H1 (cell line): ENCODE measurements around the gene CISH. TPM values are rescaled to one million over a fixed set of nuclear protein-coding genes. Genes with fewer than 3 reads are reported as not detected.

Source experiments
- CTCF ChIA-PET: fragments of 300-600 bp; sonication (Branson Sonifier 250); formaldehyde crosslinking; loops from one replicate; lab custom pipeline; 2021; ENCODE audit not compliant: partially characterized antibody; lab: Charles Lee
- POLR2A ChIA-PET: fragments of 300-600 bp; sonication (Branson Sonifier 250); formaldehyde crosslinking; loops from one replicate; lab custom pipeline; 2021; ENCODE audit warnings: inconsistent platforms; ENCODE audit not compliant: partially characterized antibody; lab: Charles Lee
- DNase-seq, 2 experiments: peaks; one replicate each; pipeline versions ENCODE4 v3.0.0 to v3.0.0-alpha.2; 2010 to 2022; ENCODE audit warnings: low spot score in 2 of 2, low read depth in 1 of 2, mixed read lengths in 1 of 2
- FAIRE-seq: peaks from 2 replicates; lab custom pipeline; 2011; peaks lifted over from hg19 to GRCh38; lab: Jason Lieb, UNC
- H2AFZ ChIP-seq: 2 replicates; pipeline ENCODE4 v1.8.1; 2012; ENCODE audit warnings: low read length, inconsistent platforms
- H2AK5ac ChIP-seq: 2 replicates; pipeline ENCODE4 v1.6.1; 2013; ENCODE audit warnings: low read depth, low read length
- H2BK120ac ChIP-seq: replicated peaks from 2 replicates; pipeline ENCODE3; 2013; ENCODE audit warnings: low read depth, low read length, inconsistent platforms
- H2BK12ac ChIP-seq: 2 replicates; pipeline ENCODE4 v1.6.1; 2013; ENCODE audit warnings: low read depth, low read length
- H2BK15ac ChIP-seq: 2 replicates; pipeline ENCODE4 v1.6.1; 2013; ENCODE audit warnings: low read length
- H2BK20ac ChIP-seq: 2 replicates; pipeline ENCODE4 v1.6.1; 2013; ENCODE audit warnings: low read length
- H2BK5ac ChIP-seq: 2 replicates; pipeline ENCODE4 v1.6.1; 2013; ENCODE audit warnings: low read depth, low read length
- H3K14ac ChIP-seq: 2 replicates; pipeline ENCODE4 v1.6.1; 2013; ENCODE audit warnings: inconsistent platforms; ENCODE audit not compliant: insufficient read length
- H3K18ac ChIP-seq: 2 replicates; pipeline ENCODE4 v1.6.1; 2013; ENCODE audit warnings: low read length; ENCODE audit errors: extremely low read depth
- H3K23ac ChIP-seq: 2 replicates; pipeline ENCODE4 v1.6.1; 2013; ENCODE audit warnings: inconsistent platforms; ENCODE audit not compliant: insufficient read length
- H3K23me2 ChIP-seq: 2 replicates; pipeline ENCODE4 v1.6.1; 2013; ENCODE audit warnings: low read depth, low read length
- H3K27ac ChIP-seq: 2 replicates; pipeline ENCODE4 v1.6.1; 2011; ENCODE audit warnings: low read depth, low read length, inconsistent platforms
- H3K27me3 ChIP-seq, 4 experiments: replicated peaks in 1 of 4; 1 replicate in 1 of 4; 2 replicates in 3 of 4; pipeline versions ENCODE4 v1.6.1 to v1.8.1; 2011 to 2013; ENCODE audit warnings: low read length in 3 of 4, mild to moderate bottlenecking in 3 of 4, inconsistent platforms in 2 of 4, mixed read lengths in 2 of 4, moderate library complexity in 1 of 4; ENCODE audit not compliant: control insufficient read depth in 3 of 4, insufficient read depth in 3 of 4; ENCODE audit errors: extremely low read depth in 1 of 4
- H3K36me3 ChIP-seq, 4 experiments: 2 replicates each; pipeline versions ENCODE4 v1.6.1 to v1.8.1; 2011 to 2013; ENCODE audit warnings: mild to moderate bottlenecking in 4 of 4, low read length in 3 of 4, moderate library complexity in 2 of 4, control low read depth in 1 of 4, inconsistent platforms in 1 of 4; ENCODE audit not compliant: insufficient read depth in 4 of 4, control insufficient read depth in 2 of 4
- H3K4ac ChIP-seq: replicated peaks from 2 replicates; pipeline ENCODE3; 2013; ENCODE audit warnings: low read length, low read depth, mixed read lengths, inconsistent platforms; ENCODE audit not compliant: insufficient read length
- H3K4me1 ChIP-seq, 4 experiments: replicated peaks in 1 of 4; 1 replicate in 1 of 4; 2 replicates in 3 of 4; pipeline versions ENCODE4 v1.6.1 to v1.8.1; 2011 to 2013; ENCODE audit warnings: low read length in 3 of 4, inconsistent platforms in 2 of 4, mixed read lengths in 1 of 4; ENCODE audit not compliant: insufficient read depth in 4 of 4, control insufficient read depth in 3 of 4
- H3K4me2 ChIP-seq, 2 experiments: 2 replicates each; pipeline versions ENCODE4 v1.6.1 to v1.8.1; 2011 to 2013; ENCODE audit warnings: low read depth in 2 of 2, low read length in 2 of 2, control low read depth in 1 of 2, inconsistent platforms in 1 of 2, mild to moderate bottlenecking in 1 of 2; ENCODE audit not compliant: insufficient read depth in 1 of 2
- H3K4me3 ChIP-seq, 4 experiments: fragments of 200-600, 300-600 bp in 1 of 4; sonication (generic), shearing (Covaris generic), sonication (Bioruptor Twin) in 1 of 4; 2 replicates each; pipeline versions ENCODE4 v1.5.1 to v1.8.1; 2011 to 2016; ENCODE audit warnings: low read length in 4 of 4, low read depth in 3 of 4, control low read depth in 2 of 4, inconsistent platforms in 2 of 4, mild to moderate bottlenecking in 2 of 4, mixed read lengths in 1 of 4, moderate library complexity in 1 of 4; ENCODE audit not compliant: insufficient read depth in 2 of 4; ENCODE audit errors: extremely low read depth in 1 of 4
- H3K56ac ChIP-seq: replicated peaks from 2 replicates; pipeline ENCODE3; 2013; ENCODE audit warnings: low read depth, mild to moderate bottlenecking, mixed read lengths, low read length, inconsistent platforms; ENCODE audit not compliant: insufficient read length
- H3K79me1 ChIP-seq: 2 replicates; pipeline ENCODE4 v1.6.1; 2013; ENCODE audit warnings: low read depth, low read length, control low read depth
- H3K79me2 ChIP-seq, 2 experiments: 2 replicates each; pipeline versions ENCODE4 v1.6.1 to v1.8.1; 2012 to 2013; ENCODE audit warnings: low read length in 2 of 2, mild to moderate bottlenecking in 2 of 2, inconsistent platforms in 1 of 2; ENCODE audit not compliant: insufficient read depth in 2 of 2, control insufficient read depth in 1 of 2
- H3K9ac ChIP-seq, 4 experiments: replicated peaks in 1 of 4; 1 replicate in 1 of 4; 2 replicates in 3 of 4; pipeline versions ENCODE4 v1.6.1 to v1.8.1; 2011 to 2013; ENCODE audit warnings: low read depth in 3 of 4, low read length in 3 of 4, control low read depth in 2 of 4, mild to moderate bottlenecking in 2 of 4, moderate library complexity in 2 of 4, inconsistent platforms in 1 of 4; ENCODE audit errors: extremely low read depth in 1 of 4
- H3K9me3 ChIP-seq, 2 experiments: 2 replicates each; pipeline versions ENCODE4 v1.6.1 to v1.8.1; 2012 to 2013; ENCODE audit warnings: mild to moderate bottlenecking in 2 of 2, moderate library complexity in 2 of 2, control low read depth in 1 of 2, inconsistent platforms in 1 of 2, low read depth in 1 of 2, low read length in 1 of 2, mixed read lengths in 1 of 2; ENCODE audit not compliant: insufficient read depth in 2 of 2
- H4K20me1 ChIP-seq, 2 experiments: replicated peaks in 1 of 2; 2 replicates each; pipeline versions ENCODE3 to v1.8.1; 2011 to 2013; ENCODE audit warnings: inconsistent platforms in 2 of 2, low read length in 2 of 2, mild to moderate bottlenecking in 1 of 2; ENCODE audit not compliant: insufficient read depth in 2 of 2, control insufficient read depth in 1 of 2
- H4K5ac ChIP-seq: 2 replicates; pipeline ENCODE4 v1.6.1; 2013; ENCODE audit warnings: low read length, low read depth, mixed read lengths, inconsistent platforms; ENCODE audit not compliant: insufficient read length
- H4K8ac ChIP-seq: 2 replicates; pipeline ENCODE4 v1.8.0; 2013; ENCODE audit warnings: mild to moderate bottlenecking, moderate library complexity, low read length, inconsistent platforms; ENCODE audit not compliant: insufficient read depth; ENCODE audit errors: extremely low read depth
- H4K91ac ChIP-seq: replicated peaks from 2 replicates; pipeline ENCODE3; 2013; ENCODE audit warnings: low read length, mixed read lengths, inconsistent platforms; ENCODE audit not compliant: insufficient read length
- ATF2 ChIP-seq: IDR thresholded peaks from 2 replicates; pipeline ENCODE4 v1.6.1; 2012; ENCODE audit warnings: low read length, inconsistent platforms
- EGR1 ChIP-seq: IDR thresholded peaks from 2 replicates; pipeline ENCODE4 v1.6.1; 2011; ENCODE audit warnings: low read depth, low read length, borderline replicate concordance
- EP300 ChIP-seq, 2 experiments: IDR thresholded peaks; 1 replicate in 1 of 2; 2 replicates in 1 of 2; pipeline ENCODE4 v1.6.1; 2011 to 2012; ENCODE audit warnings: low read depth in 2 of 2, low read length in 2 of 2, mild to moderate bottlenecking in 2 of 2, borderline replicate concordance in 1 of 2, inconsistent platforms in 1 of 2, moderate library complexity in 1 of 2
- GTF2F1 ChIP-seq: IDR thresholded peaks from 2 replicates; pipeline ENCODE4 v1.6.1; 2012; ENCODE audit warnings: low read depth, low read length, improper control_type of control experiment, borderline replicate concordance
- KDM1A ChIP-seq: fragments of 200-600, 300-600 bp; sonication (generic); IDR thresholded peaks from 2 replicates; pipeline ENCODE4 v1.7.1; 2016; ENCODE audit warnings: mild to moderate bottlenecking, low read length, borderline replicate concordance
- RNF2 ChIP-seq: fragments of 200-900, 300-1000 bp; sonication (generic); IDR thresholded peaks from 2 replicates; pipeline ENCODE4 v1.7.1; 2016; ENCODE audit warnings: borderline replicate concordance, low read depth, mild to moderate bottlenecking, antibody characterized with exemption, low read length; ENCODE audit not compliant: poor library complexity, severe bottlenecking; ENCODE audit errors: missing control alignments
- SIRT6 ChIP-seq: IDR thresholded peaks from one replicate; pipeline ENCODE4 v1.7.1; 2012; ENCODE audit warnings: low read length, inconsistent platforms
- SP1 ChIP-seq: IDR thresholded peaks from 2 replicates; pipeline ENCODE4 v1.6.1; 2011; ENCODE audit warnings: low read depth, low read length
- SP2 ChIP-seq: IDR thresholded peaks from 2 replicates; pipeline ENCODE4 v1.6.1; 2012; ENCODE audit warnings: mild to moderate bottlenecking, low read length, inconsistent platforms
- TCF12 ChIP-seq: IDR thresholded peaks from 2 replicates; pipeline ENCODE4 v1.6.1; 2011; ENCODE audit warnings: low read depth, mild to moderate bottlenecking, low read length
- WGBS, 2 experiments: shearing (Covaris generic) in 1 of 2; methylation state at CpG; one replicate each; pipeline versions ENCODE4 v1.1.6 to v1.1.7; 2013 to 2015; ENCODE audit warnings: low lambda C conversion rate in 2 of 2, mixed read lengths in 2 of 2, inconsistent platforms in 1 of 2, low coverage in 1 of 2, missing lambda C conversion rate in 1 of 2; ENCODE audit not compliant: insufficient replicate concordance in 2 of 2, insufficient coverage in 1 of 2, insufficient read length in 1 of 2; ENCODE audit errors: extremely low coverage in 1 of 2, missing lambda C conversion rate in 1 of 2; 5-methylcytosine and 5-hydroxymethylcytosine counted together
- polyA plus RNA-seq, 7 experiments: library from polyadenylated mRNA; depleted of rRNA in 3 of 7; stranded (reverse) in 5 of 7; unstranded in 2 of 7; fragments of >200 nt in 5 of 7; fragments of 200-250 nt in 2 of 7; gene quantifications; 1 replicate in 5 of 7; 2 replicates in 1 of 7; 4 replicates in 1 of 7; pipeline versions ENCODE4 v1.2.1 to v1.2.3, GENCODE V29; 2011 to 2013; ENCODE audit warnings: missing spikeins in 2 of 7, mixed read lengths in 2 of 7
- total RNA-seq: library from RNA; stranded (reverse); fragmentation: NEBNext Ultra II Directional; extraction: Animal tissue kit (Norgen Biotek cat#: 25700); gene quantifications from 2 replicates; pipeline ENCODE4 v1.2.1, GENCODE V29; 2021
- TF ChIP-seq, protein P1 (sequence below): IDR thresholded peaks from 2 replicates; pipeline ENCODE4 v1.6.1; 2012; ENCODE audit warnings: inconsistent platforms

Gene CISH
- total and polyA plus RNA-seq, 2 of the 8 experiments (the other 6 are each of a cell fraction or from before 2014, with no cell fraction given) = 1.9 to 2.2 TPM

DNA sequence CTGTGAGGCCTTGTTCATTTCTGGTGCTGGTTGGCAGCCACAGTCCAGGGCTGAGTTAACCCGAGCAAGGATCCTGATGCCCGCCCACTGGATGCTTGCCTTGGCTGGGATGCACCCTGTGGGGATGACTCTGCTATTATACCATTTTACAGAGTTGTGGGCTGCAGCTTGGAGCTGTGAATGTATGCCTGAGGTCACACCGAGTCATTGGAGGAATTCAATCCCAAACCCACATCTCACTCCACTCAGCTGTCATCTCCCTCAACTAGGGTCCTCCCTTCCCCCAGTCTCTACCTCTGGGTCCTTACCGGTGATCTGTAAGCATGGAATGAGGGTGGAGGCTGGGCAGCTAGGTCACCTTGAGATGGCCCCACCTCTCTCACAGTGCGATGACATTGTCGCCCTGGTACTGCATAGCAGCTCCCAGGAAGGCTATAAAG lies 27.5 kb upstream of the CISH start:
- no peak overlapping the region for H3K9ac ChIP-seq
- no peak overlapping the region for H3K23ac ChIP-seq
- no peaks in the 10 kb centered on the region for H3K27me3 ChIP-seq
- H2BK120ac ChIP-seq = no peak overlapping the region
- no peak overlapping the region for H2AFZ ChIP-seq
- H3K9me3 ChIP-seq = no peaks in the 10 kb centered on the region
- H3K4me1 ChIP-seq = peaks cover 2 to 15% (median 8%) of the 10 kb centered on the region in 4 experiments; a peak in 6 of 7 replicates
- 89% methylated on average over 6 of the region's 6 CpGs; no CpG with 5 or more reads in 1 of the 2 experiments for WGBS, 2 experiments
- H4K8ac ChIP-seq = no peak overlapping the region
- DNase-seq = no peak
- ChIA-PET CTCF (interaction anchor here (1.2 to 63.8 kb wide), 4 partner anchors 11 to 671 kb away, joined by 3 to 1262 read pairs (median 633); partner anchors contain the start of genes CISH, DOCK3 and MAPKAPK3), POLR2A (interaction anchor here (0.9 to 1.3 kb wide), 2 partner anchors 11 to 40 kb away, joined by 3 to 6 read pairs; no protein-coding TSS in a partner anchor)
- H3K4ac ChIP-seq = no peak overlapping the region
- H2BK5ac ChIP-seq = no peak overlapping the region
- H4K91ac ChIP-seq = no peak overlapping the region
- FAIRE-seq = no peak
- no peak overlapping the region for H2AK5ac ChIP-seq
- H3K18ac ChIP-seq = no peak overlapping the region
- no peak overlapping the region for H3K4me2 ChIP-seq
- peaks cover 3 to 15% of the 10 kb centered on the region in 2 experiments for H4K20me1 ChIP-seq
- H2BK12ac ChIP-seq = no peak overlapping the region
- no peak overlapping the region for H2BK15ac ChIP-seq
- H3K14ac ChIP-seq = no peak overlapping the region
- peaks cover 0 to 14% (median 0%) of the 10 kb centered on the region in 4 experiments; a peak in 4 of 8 replicates for H3K36me3 ChIP-seq
- H2BK20ac ChIP-seq = no peak overlapping the region
- H4K5ac ChIP-seq = peak overlapping the region; percentile 10
- H3K56ac ChIP-seq = no peak overlapping the region
- peaks cover 10% of the 10 kb centered on the region; the same call in 1 of the 2 replicates for H3K79me1 ChIP-seq
- peaks cover 0 to 10% of the 10 kb centered on the region in 2 experiments; a peak in 1 of 4 replicates for H3K79me2 ChIP-seq
- no peak overlapping the region for H3K27ac ChIP-seq
- H3K4me3 ChIP-seq = no peak overlapping the region
- H3K23me2 ChIP-seq = no peaks in the 10 kb centered on the region
- TF ChIP-seq SP2 = no peak
- TF ChIP-seq, protein P1, sequence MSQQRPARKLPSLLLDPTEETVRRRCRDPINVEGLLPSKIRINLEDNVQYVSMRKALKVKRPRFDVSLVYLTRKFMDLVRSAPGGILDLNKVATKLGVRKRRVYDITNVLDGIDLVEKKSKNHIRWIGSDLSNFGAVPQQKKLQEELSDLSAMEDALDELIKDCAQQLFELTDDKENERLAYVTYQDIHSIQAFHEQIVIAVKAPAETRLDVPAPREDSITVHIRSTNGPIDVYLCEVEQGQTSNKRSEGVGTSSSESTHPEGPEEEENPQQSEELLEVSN = no peak
- TF ChIP-seq SP1 = no peak
- TF ChIP-seq GTF2F1 = no peak
- TF ChIP-seq EGR1 = no peak
- TF ChIP-seq EP300 (IDR thresholded peaks at IDR 0.05; ENCODE audit: borderline replicate concordance in 1 of 2, low read depth in 2 of 2, low read length in 2 of 2) = no peak
- no peak for TF ChIP-seq RNF2
- no peak for TF ChIP-seq TCF12
- no peak for TF ChIP-seq SIRT6
- no peak for TF ChIP-seq KDM1A
- no peak for TF ChIP-seq ATF2
